Measurements from ENCODE around the gene LRRC4C.
"Not testable (repeated sequence)": the region's sequence is repeated elsewhere in the genome, so short reads cannot be mapped to it uniquely, and the experiment has no call there.

LRRC4C gene

DNA sequence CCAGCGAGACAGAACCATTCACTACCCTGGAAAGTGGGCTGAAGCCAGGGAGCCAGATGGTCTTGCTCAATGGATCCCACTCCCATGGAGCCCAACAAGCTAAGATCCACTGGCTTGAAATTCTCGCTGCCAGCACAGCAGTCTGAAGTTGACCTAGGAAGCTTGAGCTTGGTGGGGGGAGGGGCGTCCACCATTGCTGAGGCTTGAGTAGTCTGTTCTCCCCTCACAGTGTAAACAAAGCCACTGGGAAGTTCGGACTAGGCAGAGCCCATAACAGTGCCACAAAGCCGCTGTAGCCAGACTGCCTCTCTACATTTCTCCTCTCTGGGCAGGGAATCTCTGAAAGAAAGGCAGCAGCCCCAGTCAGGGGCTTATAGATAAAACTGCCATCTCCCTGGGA lies 1266.9 kb downstream of the LRRC4C start:
- not testable (repeated sequence) for H3K4ac ChIP-seq (ENCODE audit: low read depth, low read length); H3K4me1 ChIP-seq (ENCODE audit: control insufficient read depth in 1 of 2, insufficient read depth in 2 of 2, low read length in 2 of 2); H3K79me2 ChIP-seq (ENCODE audit: control insufficient read depth, insufficient read depth, low read length, poor library complexity); H3K4me3 ChIP-seq (ENCODE audit: low read depth, low read length); H3K9me3 ChIP-seq (ENCODE audit: insufficient read depth, low read depth, low read length); H3K27ac ChIP-seq (ENCODE audit: low read depth, low read length); H2AFZ ChIP-seq (ENCODE audit: insufficient read depth, low read length, poor library complexity); H3K18ac ChIP-seq (ENCODE audit: low read length); H3K23ac ChIP-seq (ENCODE audit: low read length); H3K27me3 ChIP-seq (ENCODE audit: insufficient read depth, low read length); DNase-seq; H3K79me1 ChIP-seq (ENCODE audit: low read length); H4K91ac ChIP-seq (ENCODE audit: low read depth, low read length); H2BK5ac ChIP-seq (ENCODE audit: low read depth, low read length, poor library complexity); H2BK120ac ChIP-seq (ENCODE audit: insufficient read depth, low read length, poor library complexity); H3K14ac ChIP-seq (ENCODE audit: low read length); H4K12ac ChIP-seq (ENCODE audit: low read depth, low read length); H2AK5ac ChIP-seq (ENCODE audit: low read length); H3K4me2 ChIP-seq (ENCODE audit: low read length); H2BK12ac ChIP-seq (ENCODE audit: low read length); H4K8ac ChIP-seq (ENCODE audit: low read depth, low read length); H3K9ac ChIP-seq (ENCODE audit: low read length); H3K36me3 ChIP-seq (ENCODE audit: control insufficient read depth in 1 of 2, insufficient read depth in 2 of 2, low read length in 2 of 2)
- no CpG with 5 or more reads among the region's 5 CpGs for WGBS (ENCODE audit: extremely low coverage, insufficient coverage, insufficient read length)

DNA sequence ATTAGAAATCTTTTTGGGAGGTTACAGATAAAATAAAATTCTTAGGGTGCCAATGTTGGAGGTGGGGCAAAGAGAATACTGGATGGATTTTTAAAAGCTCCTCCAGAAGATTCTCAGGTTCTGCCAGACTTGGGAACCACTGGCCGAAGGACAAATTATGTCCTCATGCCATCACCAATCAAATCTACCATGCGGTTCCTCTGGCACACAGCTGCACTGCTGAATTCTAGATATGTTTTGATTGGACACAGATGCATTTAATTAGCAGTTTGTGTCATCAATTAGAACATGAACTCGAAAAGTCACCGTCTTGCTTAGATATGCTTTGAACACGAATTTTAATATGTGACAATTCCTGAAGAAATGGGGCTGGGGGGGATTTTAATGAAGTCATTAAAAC lies 1269.2 kb downstream of the LRRC4C start:
- Histone ChIP-seq H4K8ac (ENCODE audit: low read depth, low read length) (no peak overlapping the region), H2AFZ (ENCODE audit: insufficient read depth, low read length, poor library complexity) (no peak overlapping the region), H3K4me3 (ENCODE audit: low read depth, low read length) (no peak overlapping the region), H3K9me3 (ENCODE audit: insufficient read depth, low read depth, low read length) (peaks cover 2% of the 10 kb centered on the region), H3K4ac (ENCODE audit: low read depth, low read length) (no peak overlapping the region), H3K18ac (ENCODE audit: low read length) (no peak overlapping the region), H3K9ac (ENCODE audit: low read length) (no peak overlapping the region), H4K91ac (ENCODE audit: low read depth, low read length) (no peak overlapping the region), H3K4me2 (ENCODE audit: low read length) (no peak overlapping the region), H3K4me1 (ENCODE audit: control insufficient read depth in 1 of 2, insufficient read depth in 2 of 2, low read length in 2 of 2) (no peaks in the 10 kb centered on the region), H3K14ac (ENCODE audit: low read length) (no peak overlapping the region), H4K12ac (ENCODE audit: low read depth, low read length) (no peak overlapping the region), H3K27me3 (ENCODE audit: insufficient read depth, low read length) (no peaks in the 10 kb centered on the region), H2AK5ac (ENCODE audit: low read length) (no peak overlapping the region), H3K79me2 (ENCODE audit: control insufficient read depth, insufficient read depth, low read length, poor library complexity) (no peaks in the 10 kb centered on the region), H3K36me3 (ENCODE audit: control insufficient read depth in 1 of 2, insufficient read depth in 2 of 2, low read length in 2 of 2) (no peaks in the 10 kb centered on the region), H2BK12ac (ENCODE audit: low read length) (no peak overlapping the region), H3K79me1 (ENCODE audit: low read length) (no peaks in the 10 kb centered on the region), H2BK120ac (ENCODE audit: insufficient read depth, low read length, poor library complexity) (no peak overlapping the region), H3K23ac (ENCODE audit: low read length) (no peak overlapping the region), H3K27ac (ENCODE audit: low read depth, low read length) (no peak overlapping the region), H2BK5ac (ENCODE audit: low read depth, low read length, poor library complexity) (no peak overlapping the region)
- no peak for DNase-seq
- WGBS (ENCODE audit: extremely low coverage, insufficient coverage, insufficient read length): no CpG with 5 or more reads among the region's 5 CpGs

- Histone ChIP-seq H2BK12ac (ENCODE audit: low read length) (no peak overlapping the region), H2BK120ac (ENCODE audit: insufficient read depth, low read length, poor library complexity) (no peak overlapping the region), H4K12ac (ENCODE audit: low read depth, low read length) (no peak overlapping the region), H3K27ac (ENCODE audit: low read depth, low read length) (no peak overlapping the region), H3K23ac (ENCODE audit: low read length) (no peak overlapping the region), H3K27me3 (ENCODE audit: insufficient read depth, low read length) (no peaks in the 10 kb centered on the region), H3K79me1 (ENCODE audit: low read length) (no peaks in the 10 kb centered on the region), H3K36me3 (ENCODE audit: control insufficient read depth in 1 of 2, insufficient read depth in 2 of 2, low read length in 2 of 2) (no peaks in the 10 kb centered on the region), H2AFZ (ENCODE audit: insufficient read depth, low read length, poor library complexity) (no peak overlapping the region), H4K8ac (ENCODE audit: low read depth, low read length) (no peak overlapping the region), H3K79me2 (ENCODE audit: control insufficient read depth, insufficient read depth, low read length, poor library complexity) (no peaks in the 10 kb centered on the region), H3K9me3 (ENCODE audit: insufficient read depth, low read depth, low read length) (peaks cover 2% of the 10 kb centered on the region), H3K9ac (ENCODE audit: low read length) (no peak overlapping the region), H3K4me2 (ENCODE audit: low read length) (no peak overlapping the region), H2BK5ac (ENCODE audit: low read depth, low read length, poor library complexity) (no peak overlapping the region), H3K18ac (ENCODE audit: low read length) (no peak overlapping the region), H4K91ac (ENCODE audit: low read depth, low read length) (no peak overlapping the region), H3K14ac (ENCODE audit: low read length) (no peak overlapping the region), H3K4me3 (ENCODE audit: low read depth, low read length) (no peak overlapping the region), H2AK5ac (ENCODE audit: low read length) (no peak overlapping the region), H3K4me1 (ENCODE audit: control insufficient read depth in 1 of 2, insufficient read depth in 2 of 2, low read length in 2 of 2) (no peaks in the 10 kb centered on the region), H3K4ac (ENCODE audit: low read depth, low read length) (no peak overlapping the region)
- no peak for DNase-seq
- WGBS (ENCODE audit: extremely low coverage, insufficient coverage, insufficient read length): no CpG with 5 or more reads among the region's 3 CpGs
Observed at GRCh38 chr11:40188848-40189247, 1270.6 kb downstream of the LRRC4C start.

- no peak overlapping the region for H2BK12ac ChIP-seq (ENCODE audit: low read length)
- no peak overlapping the region for H3K4me3 ChIP-seq (ENCODE audit: low read depth, low read length)
- H3K4me2 ChIP-seq (ENCODE audit: low read length): no peak overlapping the region
- H3K79me2 ChIP-seq (ENCODE audit: control insufficient read depth, insufficient read depth, low read length, poor library complexity): no peaks in the 10 kb centered on the region
- H3K23ac ChIP-seq (ENCODE audit: low read length): no peak overlapping the region
- no peak overlapping the region for H4K91ac ChIP-seq (ENCODE audit: low read depth, low read length)
- WGBS (ENCODE audit: extremely low coverage, insufficient coverage, insufficient read length): no CpG with 5 or more reads among the region's 4 CpGs
- H3K9me3 ChIP-seq (ENCODE audit: insufficient read depth, low read depth, low read length): peaks cover 2% of the 10 kb centered on the region
- no peak overlapping the region for H2BK5ac ChIP-seq (ENCODE audit: low read depth, low read length, poor library complexity)
- H2AFZ ChIP-seq (ENCODE audit: insufficient read depth, low read length, poor library complexity): no peak overlapping the region
- no peak overlapping the region for H4K12ac ChIP-seq (ENCODE audit: low read depth, low read length)
- no peaks in the 10 kb centered on the region for H3K27me3 ChIP-seq (ENCODE audit: insufficient read depth, low read length)
- no peak overlapping the region for H3K27ac ChIP-seq (ENCODE audit: low read depth, low read length)
- H3K14ac ChIP-seq (ENCODE audit: low read length): no peak overlapping the region
- DNase-seq: no peak
- no peak overlapping the region for H3K18ac ChIP-seq (ENCODE audit: low read length)
- H3K4me1 ChIP-seq (ENCODE audit: control insufficient read depth in 1 of 2, insufficient read depth in 2 of 2, low read length in 2 of 2): peaks cover 0 to 2% of the 10 kb centered on the region in 2 experiments
- H2BK120ac ChIP-seq (ENCODE audit: insufficient read depth, low read length, poor library complexity): no peak overlapping the region
- H2AK5ac ChIP-seq (ENCODE audit: low read length): no peak overlapping the region
- H3K9ac ChIP-seq (ENCODE audit: low read length): no peak overlapping the region
- no peak overlapping the region for H4K8ac ChIP-seq (ENCODE audit: low read depth, low read length)
- H3K4ac ChIP-seq (ENCODE audit: low read depth, low read length): no peak overlapping the region
- no peaks in the 10 kb centered on the region for H3K79me1 ChIP-seq (ENCODE audit: low read length)
- no peaks in the 10 kb centered on the region for H3K36me3 ChIP-seq (ENCODE audit: control insufficient read depth in 1 of 2, insufficient read depth in 2 of 2, low read length in 2 of 2)
Observed at GRCh38 chr11:40187295-40187694, 1272.2 kb downstream of the LRRC4C start.
